GM18502 (cell line): Measurements from ENCODE around the gene AAK1.
"Not testable (repeated sequence)": the region's sequence is repeated elsewhere in the genome, so short reads cannot be mapped to it uniquely, and the experiment has no call there.

Experiments used
- ATAC-seq: cut with Tn5 transposase; IDR thresholded peaks from one replicate; pipeline ENCODE4 v1.9.1; 2021; ENCODE audit warnings: mild to moderate bottlenecking; ENCODE audit not compliant: unreplicated experiment, poor library complexity

The AAK1 gene

DNA sequence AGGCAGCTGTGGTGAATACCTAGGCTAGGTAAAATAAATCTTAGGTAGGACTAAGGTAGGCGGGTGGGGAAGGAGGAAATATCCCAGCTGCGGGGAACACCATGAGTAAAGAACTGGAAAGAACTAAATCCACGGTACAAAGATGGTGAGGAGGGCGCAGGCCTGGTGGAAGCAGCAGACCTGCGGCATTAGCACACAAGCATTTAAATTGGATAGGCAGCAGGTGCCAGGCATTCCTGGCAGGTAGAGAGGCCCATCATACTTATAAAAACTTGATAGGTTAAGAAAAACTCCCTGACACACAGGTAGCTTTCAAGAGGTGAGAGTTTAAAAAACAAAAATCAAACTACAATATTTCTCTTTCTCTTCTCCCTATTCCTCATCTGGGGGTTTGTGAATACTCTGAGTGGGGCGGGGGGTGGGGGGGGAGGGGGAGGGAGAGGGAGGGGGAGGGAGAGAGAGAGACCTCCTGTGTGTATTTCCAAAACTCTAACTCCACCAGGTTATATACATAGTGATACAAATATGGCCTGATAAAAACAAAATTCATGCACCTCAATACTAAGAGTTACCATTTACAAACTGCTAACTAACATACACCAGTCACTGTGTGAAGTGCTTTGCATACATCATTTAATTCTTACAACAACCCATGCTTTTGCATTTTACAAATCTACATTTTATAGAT lies 13.5 kb downstream of the AAK1 start:
- ATAC-seq, result no peak

DNA sequence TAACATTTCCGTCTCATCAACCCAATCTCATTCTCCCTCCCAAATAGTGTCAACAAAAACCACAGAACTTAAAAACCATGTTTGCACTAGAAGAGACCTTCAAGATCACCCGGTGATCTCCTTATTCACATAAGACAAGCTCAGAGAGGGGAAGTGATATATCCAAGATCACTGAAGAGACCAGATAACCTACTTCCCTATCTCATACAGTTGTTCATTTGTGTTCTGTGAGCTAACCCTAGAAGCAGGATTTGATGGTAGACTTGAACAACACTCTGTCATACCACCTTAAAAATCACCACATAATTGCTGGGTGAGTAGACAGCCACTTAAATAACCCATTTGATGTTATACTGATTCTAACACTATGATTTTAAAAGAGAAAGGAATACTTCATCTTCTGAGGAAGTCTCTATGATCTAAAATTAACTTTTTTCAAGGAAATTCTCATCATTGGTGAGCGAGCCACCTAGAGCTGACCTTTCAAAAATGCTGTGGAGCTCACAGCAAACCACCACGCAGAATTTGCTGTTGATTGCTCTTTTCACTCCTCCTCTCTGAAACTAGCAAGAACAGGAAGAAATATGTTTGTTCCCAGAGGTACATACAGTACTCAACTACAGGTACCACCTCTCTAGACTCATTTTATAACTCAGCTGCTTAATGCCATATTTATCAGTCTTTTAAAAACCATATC lies 15.1 kb downstream of the AAK1 start:
- ATAC-seq, result no peak

DNA sequence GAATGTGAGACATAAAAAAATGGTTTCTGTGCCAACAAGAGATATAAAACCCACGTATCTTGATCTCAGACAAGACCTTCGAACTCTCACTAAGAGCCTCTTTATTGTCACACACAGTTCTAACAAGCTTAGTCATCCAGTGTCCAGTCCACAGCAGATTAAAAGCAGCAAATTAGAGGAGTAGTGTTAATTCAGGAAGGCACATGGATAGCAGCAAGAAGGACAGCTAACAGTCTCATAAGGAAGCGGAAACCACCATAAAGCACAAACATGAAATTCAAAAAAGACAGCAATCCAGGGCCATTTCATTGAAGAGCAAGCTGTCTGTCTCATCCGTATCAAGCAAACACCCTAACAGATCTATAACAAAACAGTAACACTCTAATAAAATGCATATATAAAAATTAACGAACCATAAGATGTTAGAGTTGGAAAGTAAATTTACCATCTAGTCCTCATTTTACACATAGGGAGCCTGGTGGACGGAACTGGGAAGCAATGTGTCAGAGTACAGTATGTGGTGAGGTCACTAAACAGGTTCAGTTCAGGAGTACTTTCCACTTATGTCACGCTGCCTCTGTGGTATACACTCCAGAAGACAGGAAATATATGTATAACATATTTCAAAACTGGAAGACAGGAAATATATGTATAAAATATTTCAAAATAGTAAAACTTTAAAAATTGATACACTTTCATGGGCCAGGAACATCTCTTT lies 18.3 kb downstream of the AAK1 start:
- ATAC-seq, result no peak

DNA sequence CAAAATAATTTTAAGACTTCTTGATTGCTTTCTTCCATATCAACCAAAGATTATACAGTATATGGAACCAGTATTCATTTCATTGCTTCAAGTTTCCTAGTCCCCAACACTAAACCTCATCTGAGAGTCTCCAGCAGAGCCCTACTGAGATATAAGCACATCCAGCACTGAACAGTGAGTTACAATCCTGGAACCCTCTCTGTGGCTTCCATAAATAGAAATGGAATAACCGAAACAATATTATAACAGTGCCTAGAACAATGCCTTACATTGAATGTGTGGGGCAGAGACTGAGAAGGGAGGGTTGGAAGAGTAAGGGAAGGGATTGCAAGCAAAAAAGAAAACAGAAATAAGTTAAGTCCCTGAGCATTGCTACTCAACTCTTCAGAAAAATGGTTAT lies 18.9 kb downstream of the AAK1 start:
- ATAC-seq, result no peak

DNA sequence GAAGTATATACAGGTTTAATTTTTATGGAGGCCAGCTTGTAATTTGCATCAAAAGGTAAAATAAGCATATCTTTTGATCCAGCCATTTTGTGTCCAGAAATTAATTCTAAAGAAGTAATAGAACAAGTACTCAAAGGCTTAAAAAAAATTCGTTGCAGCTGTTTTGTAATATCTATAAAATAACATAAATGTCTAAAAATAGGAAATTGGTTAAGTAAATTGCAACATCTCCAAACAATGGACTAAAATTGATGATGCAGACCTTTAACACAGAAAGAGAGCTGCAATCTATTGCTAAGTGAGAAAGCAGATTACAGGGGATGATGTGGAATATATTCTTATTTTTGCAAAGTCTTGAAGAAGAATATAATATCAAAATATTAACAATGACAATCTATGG lies 19.4 kb downstream of the AAK1 start:
- ATAC-seq, result no peak

DNA sequence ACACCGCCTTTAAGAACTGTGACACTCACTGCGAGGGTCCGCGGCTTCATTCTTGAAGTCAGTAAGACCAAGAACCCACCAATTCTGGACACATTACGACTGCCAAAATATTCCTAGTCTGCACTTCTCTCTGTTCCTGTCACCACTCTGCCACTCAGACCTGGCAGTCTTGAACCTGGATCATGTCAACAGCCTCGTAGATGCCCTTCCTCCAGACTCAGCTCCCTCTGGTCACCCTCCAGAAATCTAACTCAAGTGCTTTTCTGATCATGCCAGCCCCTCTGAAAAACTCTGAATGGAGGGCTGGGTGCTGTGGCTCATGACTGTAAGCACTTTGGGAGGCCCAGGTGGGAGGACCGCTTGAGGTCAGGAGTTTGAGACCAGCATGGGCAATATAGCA lies 20.3 kb downstream of the AAK1 start:
- no peak for ATAC-seq

DNA sequence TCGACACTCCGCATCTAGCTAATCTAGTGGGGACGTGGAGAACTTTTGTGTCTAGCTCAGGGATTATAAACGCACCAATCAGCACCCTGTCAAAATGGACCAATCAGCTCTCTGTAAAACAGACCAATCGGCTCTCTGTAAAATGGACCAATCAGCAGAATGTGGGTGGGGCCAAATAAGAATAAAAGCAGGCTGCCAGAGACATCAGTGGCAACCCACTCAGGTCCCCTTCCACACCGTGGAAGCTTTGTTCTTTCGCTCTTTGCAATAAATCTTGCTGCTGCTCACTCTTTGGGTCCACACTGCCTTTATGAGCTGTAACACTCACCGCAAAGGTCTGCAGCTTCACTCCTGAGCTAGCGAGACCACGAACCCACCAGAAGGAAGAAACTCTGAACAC lies 20.7 kb downstream of the AAK1 start:
- ATAC-seq, result not testable (repeated sequence)

DNA sequence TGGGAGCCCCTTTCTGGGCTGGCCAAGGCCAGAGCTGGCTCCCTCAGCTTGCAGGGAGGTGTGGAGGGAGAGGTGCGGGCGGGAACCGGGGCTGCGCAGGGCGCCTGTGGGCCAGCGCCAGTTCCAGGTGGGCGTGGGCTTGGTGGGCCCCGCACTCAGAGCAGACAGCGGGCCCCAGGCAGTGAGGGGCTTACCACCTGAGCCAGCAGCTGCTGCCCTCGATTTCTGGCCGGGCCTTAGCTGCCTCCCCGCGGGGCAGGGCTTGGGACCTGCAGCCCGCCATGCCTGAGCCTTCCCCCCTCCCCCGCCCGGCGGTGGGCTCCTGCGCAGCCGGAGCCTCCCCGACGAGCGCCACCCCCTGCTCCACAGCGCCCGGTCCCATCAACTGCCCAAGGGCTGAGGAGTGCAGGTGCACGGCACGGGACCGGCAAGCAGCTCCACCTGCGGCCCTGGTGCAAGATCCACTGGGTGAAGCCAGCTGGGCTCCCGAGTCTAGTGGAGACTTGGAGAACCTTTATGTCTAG lies 21.5 kb downstream of the AAK1 start:
- ATAC-seq, result not testable (repeated sequence)

DNA sequence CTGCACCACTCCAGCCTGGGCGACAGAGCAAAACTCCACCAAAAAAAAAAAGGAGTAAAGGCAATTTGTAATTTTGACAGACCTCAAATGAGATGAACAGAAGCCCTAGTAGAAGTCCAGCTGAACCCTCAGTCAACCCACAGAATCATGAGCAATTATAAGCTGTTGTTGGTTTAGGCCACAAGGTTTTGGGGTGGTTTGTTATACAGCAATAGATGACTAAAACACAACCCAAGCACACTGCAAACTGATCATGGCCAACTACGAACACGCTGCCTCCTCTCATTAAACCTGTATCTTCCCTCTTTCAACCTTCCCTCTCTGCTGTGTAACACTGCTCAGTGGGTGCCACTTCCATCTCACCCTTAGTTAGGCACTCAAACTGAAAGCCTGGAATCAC lies 22.1 kb downstream of the AAK1 start:
- no peak for ATAC-seq

DNA sequence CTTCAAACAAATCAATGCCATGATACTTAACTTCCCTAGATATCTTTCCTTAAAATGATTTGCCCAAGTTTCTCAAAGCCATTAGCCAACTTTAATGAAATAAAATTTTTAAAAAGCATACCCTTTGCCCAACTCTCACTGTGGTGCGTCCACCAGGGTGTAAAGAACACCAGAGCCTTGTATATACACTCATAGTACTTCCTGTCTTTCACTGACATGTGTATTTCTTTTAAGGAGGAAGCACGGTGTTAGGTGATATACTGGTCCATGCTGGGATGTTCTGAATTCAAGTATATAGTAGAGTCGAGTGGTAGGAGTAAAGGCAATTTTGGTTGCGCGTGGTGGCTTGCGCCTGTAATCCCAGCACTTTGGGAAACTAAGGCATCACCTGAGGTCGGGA lies 22.7 kb downstream of the AAK1 start:
- no peak for ATAC-seq

DNA sequence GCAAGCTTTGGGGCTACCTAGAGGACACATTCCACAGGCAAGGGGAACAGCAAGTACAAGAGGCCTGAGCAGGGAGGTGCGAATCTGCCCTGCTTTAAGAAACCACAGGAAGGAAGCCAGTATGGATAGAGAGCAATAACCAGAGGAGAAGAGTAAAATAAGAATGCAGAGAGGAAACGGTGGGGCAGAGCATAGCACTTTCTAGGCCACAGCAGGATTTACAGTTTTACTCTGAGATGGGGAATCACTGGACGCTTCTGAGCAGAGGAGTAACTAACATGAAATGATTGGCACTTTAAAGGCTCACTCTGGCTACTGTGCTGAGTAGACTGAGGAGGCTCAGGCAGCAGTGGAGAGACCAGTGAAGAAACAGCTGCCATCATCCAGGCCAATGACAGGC lies 23.8 kb downstream of the AAK1 start:
- no peak for ATAC-seq

DNA sequence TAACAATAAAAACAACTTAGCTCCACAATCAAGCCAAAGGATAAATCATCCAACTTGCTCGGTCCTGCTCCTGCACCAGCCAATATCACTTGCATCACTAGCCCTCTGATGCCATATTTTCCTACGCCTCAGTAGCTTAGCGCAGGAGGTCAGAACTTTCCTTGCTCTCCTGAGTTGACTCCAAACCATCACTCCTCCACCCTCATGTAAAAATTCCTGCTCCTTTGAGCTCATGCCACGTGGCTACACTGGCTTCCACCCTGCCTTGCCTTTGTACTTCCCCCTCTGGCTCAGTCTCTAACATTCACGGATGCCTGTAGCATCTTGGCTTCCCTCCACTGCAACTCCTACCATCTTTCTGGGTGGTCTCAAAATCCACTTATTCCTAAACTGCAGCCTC lies 25.2 kb downstream of the AAK1 start:
- no peak for ATAC-seq

DNA sequence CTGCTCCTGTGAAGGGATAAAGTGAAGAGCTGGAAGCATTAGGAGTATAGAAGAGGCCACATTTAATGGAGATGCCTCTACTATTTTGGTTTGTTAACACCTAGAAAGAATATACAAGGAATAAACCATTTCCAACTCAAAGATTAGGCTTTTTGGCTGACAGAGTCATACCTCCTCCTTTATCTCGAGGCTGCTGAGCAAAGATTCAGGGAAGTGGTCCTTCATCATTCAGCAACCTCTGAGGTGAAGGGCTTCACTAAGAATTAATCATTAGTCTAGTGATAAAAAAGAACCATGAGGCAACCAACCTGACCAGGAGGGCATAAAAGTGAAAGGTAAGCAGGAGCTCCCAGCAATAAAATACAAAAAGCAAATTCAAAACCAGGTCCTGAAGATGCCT lies 25.8 kb downstream of the AAK1 start:
- no peak for ATAC-seq

DNA sequence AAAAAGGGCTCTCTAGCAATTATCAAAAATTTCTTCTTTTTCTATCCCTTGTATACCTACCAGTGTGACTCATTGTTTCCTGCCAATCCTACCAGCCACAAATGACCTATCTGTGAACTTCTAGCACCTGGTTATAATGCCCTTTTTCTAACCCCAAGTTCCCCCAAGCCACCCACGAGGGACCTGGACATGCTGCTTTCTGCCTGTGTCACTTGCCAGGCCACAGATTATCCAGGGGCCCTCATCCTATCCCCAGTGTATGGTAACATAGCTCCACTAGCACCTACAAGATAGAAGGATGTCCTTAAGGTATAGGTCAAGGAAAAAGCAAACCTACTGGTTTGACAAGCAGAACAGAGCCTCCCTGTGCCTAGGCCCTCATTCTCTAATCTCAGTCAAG lies 26.8 kb downstream of the AAK1 start:
- peak; percentile 75 for ATAC-seq

DNA sequence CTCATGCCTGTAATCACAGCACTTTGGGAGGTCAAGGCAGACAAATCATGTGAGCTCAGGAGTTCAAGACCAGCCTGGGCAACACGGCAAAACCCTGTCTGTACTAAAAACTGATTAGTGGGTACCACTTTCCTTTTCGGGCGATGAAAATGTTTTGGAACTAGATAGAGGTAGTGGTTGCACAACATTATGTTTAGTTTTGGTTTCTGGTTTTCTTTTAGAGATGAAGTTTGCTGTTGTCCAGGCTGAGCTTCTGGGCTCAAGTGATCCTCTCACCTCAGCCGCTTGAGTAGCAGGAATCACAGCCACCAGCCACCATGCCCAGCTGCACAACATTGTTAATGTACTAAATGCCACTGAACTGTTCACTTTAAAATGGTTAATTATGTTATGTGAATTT lies 27.6 kb downstream of the AAK1 start:
- no peak for ATAC-seq

DNA sequence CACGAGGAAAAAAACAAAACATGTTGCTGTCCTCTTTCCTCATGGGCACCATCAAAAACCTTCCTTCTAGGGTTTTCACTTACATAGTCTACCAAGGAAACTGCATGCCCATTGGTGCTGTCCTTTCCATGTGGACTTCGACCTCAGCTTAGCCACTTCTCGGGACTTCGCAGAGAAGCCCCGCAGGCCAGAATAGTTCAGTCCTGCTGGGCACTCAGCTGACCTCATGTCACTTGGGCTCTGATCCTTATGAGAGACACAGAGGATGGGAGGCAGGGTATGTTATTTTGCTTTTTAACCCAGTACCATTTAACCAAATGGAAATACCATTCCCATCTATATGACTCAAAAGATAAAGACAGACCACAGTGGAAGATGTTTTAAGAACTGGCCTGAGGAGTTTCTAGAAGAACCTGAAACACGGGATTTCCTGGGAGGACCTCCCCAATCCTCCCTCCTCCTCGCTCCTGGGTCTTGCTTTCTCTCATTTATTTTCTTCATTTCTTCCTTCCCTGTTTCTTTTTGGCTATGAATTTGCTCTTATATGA lies 28.4 kb downstream of the AAK1 start:
- no peak for ATAC-seq

DNA sequence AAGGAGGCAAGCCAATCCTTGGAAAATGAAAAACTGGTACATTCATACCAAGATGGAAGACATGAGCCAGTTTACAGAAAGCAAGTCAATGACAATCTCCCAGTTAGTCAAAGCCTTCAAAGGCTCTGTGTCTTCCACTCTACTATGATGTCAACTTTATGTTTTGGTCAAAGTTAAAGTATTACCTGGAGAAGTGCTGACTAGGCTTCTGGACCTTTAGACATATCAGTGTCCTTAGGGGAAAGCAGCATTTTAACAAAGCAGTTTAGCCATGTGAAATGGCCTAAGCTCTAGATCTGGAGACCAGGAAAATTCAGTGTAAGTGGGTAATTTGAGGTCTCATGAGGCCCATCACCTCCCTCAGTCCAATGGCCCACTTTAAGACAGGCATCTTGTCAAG lies 30.8 kb downstream of the AAK1 start:
- ATAC-seq, result no peak

DNA sequence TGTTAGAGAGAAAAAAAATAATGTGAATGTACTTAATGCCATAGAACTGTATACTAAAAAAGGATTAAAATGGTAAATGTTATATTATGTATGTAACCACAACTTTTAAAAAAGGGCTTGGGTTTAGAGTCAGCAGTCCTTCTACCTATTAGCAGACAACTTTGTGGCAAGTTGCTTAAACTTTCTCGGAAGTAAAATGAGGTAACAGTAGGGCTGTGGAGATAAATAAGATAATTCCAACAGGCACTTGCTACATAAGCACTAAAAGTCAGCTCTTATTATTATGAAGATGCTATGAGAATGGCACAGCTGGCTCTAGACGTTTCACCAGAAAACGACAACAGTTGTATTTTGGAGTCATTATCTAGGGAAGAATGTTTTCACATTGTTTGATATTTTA lies 31.3 kb downstream of the AAK1 start:
- ATAC-seq, result no peak

DNA sequence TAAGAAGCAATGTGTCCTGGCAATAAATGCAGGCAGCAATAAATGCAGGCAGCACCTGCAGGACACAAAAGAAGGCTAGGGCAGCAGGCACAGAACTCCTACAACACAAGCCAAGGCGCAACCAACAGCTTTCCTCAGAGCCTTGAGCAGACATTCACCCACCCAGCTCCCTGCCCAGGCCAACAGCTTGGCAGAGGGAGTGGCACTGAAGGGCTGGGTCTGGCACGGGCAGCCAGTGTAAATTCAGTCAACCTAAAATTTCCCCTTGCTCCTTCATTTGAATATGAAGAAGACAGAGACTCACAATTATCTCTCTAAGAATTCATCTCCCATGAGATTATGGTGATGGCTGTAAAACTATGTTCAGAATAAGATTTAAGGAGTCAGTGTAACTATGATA lies 35.4 kb downstream of the AAK1 start:
- ATAC-seq, result no peak

DNA sequence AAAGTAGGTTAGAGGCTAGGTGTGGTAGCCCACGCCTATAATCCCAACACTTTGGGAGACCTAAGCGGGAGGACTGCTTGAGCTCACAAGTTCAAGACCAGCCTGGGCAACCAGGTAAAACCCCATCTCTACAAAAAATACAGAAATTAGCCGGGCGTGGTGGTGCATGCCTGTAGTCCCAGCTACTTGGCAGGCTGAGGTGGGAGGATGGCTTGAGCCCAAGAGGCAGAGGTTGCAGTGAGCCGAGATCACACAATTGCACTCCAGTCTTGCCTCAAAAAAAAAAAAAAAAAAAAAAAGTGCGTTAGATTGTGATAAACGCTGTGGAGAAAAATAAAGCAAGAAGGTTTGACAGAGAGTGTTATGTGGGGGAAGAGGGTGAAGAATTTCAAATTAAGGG lies 36.8 kb downstream of the AAK1 start:
- ATAC-seq, result not testable (repeated sequence)

DNA sequence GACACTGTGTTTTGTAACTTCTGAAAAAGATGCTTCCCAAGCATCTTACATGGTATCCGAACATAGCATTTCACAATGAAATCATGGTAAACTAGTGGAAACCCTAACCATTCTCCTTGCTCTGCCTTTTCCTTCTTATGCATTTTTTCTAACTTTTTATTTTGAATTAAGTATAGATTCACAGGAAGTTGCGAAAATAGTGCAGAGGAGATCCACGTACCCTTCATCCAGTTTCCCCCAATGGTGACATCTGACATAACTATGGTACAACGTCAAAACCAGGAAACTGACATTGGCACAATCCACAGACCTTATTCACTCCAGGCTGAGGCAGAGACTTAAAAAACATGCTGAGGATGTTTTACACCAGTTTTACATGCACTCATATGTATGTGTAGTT lies 38.3 kb downstream of the AAK1 start:
- no peak for ATAC-seq
